Left colon (tissue), 2 donors: ENCODE measurements around the gene MAP1B. TPM values are rescaled to one million over a fixed set of nuclear protein-coding genes. Genes with fewer than 3 reads are reported as not detected.

Source experiments
- ATAC-seq: fragments of 200-7000 bp; cut with Tn5 transposase; one replicate; pipeline ENCODE4 v1.9.1; 2020; ENCODE audit warnings: mild to moderate bottlenecking, moderate library complexity
- DNase-seq, 2 donors: peaks; one replicate each; pipeline ENCODE4 v3.0.0-alpha.2; 2020
- intact Hi-C, 2 donors: fragments of 100-400 bp; cut with DNase I in 1 of 2; cut with micrococcal nuclease in 1 of 2; formaldehyde crosslinking; loops; one replicate each; pipeline versions ENCODE4 v1.11.2 to v1.14.0; 2022; cut with DNase I, micrococcal nuclease
- total RNA-seq, 2 donors: library from RNA; stranded (reverse); fragmentation: NEBNext Ultra II Directional; extraction: Animal tissue kit (Norgen Biotek cat#: 25700); gene quantifications; one replicate each; pipeline ENCODE4 v1.2.1, GENCODE V29; 2021
- donor health status: DM: no; HTN: no; CAD: no.
- donor health status: DM: yes; HTN: yes; CAD: no.

The MAP1B gene
- total RNA-seq, 2 donors from 2014 or later, result 6.4 to 17.1 TPM

DNA sequence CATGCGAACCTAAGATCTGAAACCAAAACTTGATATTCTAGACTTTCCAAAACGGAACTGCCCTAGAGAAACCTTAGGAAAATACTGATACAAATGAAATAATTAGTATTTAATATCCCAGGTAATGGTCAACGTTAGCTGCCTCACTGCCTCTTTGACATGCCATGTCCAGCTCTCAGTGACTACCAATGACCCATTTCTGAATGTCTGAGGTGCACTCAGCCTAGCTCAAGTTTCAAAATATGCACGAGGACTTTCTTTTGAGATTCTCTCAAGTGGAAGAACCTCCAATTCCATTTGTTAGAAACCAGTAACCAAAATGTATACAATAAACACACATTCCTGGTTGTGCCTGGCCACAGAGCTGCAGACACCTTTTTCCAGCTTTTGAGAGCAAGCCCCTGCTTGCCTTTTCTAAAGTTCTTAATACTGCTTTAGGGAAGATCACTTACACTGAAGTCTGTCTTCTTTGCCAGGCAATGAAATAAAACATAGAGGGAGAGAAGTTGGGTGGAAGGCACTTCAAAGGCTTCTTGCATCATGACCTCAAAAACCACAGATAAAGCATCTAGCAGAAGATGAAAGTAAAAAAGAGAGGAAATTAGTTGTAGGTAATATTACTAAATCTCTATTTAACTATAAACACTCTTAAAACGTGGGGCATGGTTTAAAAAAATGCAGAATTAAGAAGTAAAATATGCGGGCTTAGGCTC lies 124.9 kb downstream of the MAP1B start:
- DNase-seq, result no peak
- intact Hi-C loops, result no loop called here
- no peak for ATAC-seq

DNA sequence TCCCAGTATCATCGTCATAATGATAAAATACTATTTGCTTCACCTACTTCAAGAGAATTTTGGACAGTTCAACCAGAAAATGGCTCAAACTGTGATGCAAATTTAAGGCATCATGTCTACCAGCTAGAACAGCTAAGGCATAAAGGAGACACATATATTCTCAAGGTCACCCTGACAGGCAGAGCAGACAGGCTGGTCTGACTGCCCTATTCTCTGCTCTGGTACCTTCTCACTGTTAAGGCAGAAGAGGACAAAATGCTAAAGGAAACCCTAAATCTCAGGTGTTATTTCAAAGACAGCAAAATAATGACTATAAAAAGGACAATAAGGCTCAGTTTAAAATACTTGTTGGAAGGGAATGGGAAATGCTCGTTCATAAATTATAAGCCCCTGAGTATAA lies 125.6 kb downstream of the MAP1B start:
- no peak for DNase-seq
- ATAC-seq, result no peak
- intact Hi-C loops, result no loop called here

DNA sequence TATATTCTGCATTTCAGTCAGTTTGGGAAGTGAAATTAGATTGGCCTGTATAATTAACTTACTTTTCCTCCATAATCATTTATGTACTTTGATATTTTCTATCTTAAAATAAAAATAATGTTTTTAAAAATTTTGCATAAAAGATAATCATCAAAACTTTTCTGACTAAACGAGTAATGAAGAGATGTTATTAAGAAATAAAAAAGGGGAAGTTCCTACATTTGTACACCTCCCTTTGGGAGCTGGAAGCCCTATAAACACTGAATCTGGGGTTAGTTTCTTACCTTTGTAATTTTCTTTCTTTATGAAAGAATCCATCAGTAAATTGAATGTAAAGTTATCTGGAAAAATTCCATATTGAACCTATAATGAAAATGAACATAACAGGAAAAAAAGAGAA lies 126.6 kb downstream of the MAP1B start:
- intact Hi-C loops, result no loop called here
- no peak for DNase-seq
- no peak for ATAC-seq

DNA sequence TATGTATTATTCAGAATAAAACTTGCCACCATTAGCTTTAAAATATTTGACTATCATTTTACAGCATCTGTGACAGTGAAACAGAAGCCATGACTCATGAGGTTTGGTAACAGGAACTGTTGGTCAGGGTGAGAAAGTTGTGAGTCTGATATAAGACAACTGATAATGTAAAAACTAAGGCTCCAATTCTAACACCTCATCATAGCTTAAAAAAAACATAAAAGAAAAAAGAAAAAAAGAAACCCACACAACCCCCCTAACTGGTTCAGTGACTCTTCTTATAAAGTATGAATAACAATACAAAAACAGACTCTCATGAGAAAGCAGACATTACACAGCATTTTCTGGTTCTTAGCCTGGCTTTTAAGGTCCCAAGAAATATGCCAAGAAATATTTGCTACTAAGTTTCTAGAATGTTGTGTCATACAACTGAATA lies 127.0 kb downstream of the MAP1B start:
- intact Hi-C loops, result no loop called here
- ATAC-seq, result peak; percentile 26
- DNase-seq, result no peak

DNA sequence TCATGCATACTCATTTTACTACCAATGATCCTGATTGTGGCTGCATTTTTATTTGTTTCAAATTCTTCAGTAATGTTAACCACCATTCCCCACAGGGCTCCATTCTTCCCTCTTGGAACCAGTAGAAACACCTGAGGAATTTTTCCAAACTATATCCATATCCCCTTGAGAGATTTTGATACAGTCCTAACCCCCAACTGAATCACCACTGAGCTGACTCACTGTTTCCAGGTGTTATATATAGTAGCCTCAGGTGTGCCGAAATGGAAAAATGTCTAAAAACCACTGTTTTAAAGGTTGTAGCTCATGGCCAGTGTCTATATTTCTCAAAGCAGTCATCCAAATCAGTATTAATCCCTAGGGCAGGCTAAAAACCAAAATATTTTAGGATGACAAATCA lies 127.6 kb downstream of the MAP1B start:
- ATAC-seq (no peak), DNase-seq (no peak)
- intact Hi-C loops, result no loop called here

DNA sequence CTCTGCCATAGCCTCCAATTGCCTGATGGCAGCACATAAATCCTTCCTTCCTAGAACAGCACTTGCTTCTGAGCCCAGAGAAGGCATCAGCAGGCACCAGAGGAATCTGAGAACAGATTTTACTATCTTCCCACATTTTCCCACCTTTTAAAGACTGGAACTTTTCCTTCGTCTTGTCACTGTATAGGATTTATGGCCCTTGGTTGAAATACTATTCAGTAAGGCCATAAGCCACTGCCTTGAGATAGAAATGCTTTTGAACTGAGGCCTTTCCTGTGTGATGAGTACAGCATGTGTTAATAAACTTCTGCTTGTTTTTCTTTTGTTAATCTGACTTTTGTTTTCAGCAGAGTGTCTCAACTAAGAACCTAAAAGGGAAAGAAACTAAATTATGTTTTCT lies 128.4 kb downstream of the MAP1B start:
- intact Hi-C loops, result no loop called here
- ATAC-seq, result no peak
- DNase-seq, result no peak

DNA sequence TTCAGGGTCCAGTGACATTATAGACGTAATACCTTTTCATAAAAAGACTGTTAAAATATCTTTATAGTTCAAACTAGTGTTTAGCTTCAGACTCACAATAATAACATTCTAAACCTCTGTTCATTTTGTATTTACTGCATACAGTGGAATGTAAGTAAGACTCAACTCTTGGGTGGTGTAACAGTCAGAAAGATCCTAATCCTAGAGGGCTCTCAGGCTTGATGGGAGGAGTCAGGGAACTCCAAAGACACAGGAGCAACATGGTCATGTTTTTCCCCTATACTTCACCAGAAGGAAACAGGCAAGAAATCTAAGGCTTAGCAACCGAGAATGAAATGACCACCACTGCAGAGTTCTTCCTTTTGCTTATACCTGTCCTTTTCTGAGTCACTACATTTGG lies 130.1 kb downstream of the MAP1B start:
- no peak for ATAC-seq

DNA sequence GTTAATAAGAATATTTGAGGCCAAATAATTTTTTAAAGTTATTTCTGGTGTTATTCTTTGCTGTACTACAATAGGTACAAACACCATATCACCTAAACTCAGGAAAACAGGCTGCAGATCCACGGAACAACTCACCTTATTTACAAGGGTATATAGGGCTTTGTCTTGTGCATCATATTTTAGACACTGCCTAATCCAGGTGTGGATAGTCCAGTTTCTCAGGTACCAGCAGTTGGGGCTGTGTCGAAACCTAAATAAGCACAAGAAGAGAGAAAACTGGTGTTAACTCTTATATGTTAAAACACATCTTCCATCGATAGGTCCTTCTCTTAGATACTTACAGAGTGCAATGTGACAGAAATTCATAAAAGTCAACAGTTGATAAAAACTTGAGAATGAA lies 130.6 kb downstream of the MAP1B start:
- intact Hi-C loops, result no loop called here
- DNase-seq (no peak), ATAC-seq (no peak)

More for the DNA sequence above, 130.1 kb downstream of the MAP1B start:
- intact Hi-C loops, result no loop called here
- no peak for DNase-seq

DNA sequence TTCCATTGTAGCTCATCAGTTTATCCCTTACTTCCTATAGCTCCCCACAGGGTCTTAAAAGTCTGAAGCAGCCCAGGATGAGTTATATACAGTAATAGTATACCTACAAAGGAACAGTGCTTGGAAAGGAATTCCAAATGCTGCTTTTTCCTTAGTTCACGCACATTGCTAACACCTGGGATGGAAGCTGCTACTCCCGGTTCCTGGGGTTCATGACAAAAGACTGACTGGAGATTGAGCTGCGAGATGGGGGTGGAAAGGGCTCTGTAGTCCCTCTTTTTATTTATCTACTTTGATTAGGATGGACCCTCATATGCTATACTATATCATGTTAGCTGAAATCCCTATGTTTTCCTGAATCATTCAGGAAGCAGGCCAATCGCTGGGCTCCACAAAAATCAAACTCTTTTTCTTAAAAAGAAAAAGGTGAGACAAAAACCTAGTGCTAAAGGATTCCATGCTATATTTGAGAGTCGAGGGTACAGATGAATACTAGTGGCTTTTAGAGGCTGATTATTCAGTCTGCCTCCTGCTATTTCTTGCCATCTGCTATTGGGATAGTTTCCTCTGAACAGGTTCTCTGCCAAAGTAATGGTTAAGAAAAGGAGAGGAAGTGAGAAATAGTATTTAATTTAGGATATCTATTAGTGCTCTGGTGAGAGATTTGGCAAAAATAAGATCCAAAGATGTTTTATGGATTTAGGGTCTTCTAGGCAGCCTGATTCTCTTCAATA lies 131.6 kb downstream of the MAP1B start:
- ATAC-seq, result no peak
- no peak for DNase-seq
- intact Hi-C loops, result no loop called here

DNA sequence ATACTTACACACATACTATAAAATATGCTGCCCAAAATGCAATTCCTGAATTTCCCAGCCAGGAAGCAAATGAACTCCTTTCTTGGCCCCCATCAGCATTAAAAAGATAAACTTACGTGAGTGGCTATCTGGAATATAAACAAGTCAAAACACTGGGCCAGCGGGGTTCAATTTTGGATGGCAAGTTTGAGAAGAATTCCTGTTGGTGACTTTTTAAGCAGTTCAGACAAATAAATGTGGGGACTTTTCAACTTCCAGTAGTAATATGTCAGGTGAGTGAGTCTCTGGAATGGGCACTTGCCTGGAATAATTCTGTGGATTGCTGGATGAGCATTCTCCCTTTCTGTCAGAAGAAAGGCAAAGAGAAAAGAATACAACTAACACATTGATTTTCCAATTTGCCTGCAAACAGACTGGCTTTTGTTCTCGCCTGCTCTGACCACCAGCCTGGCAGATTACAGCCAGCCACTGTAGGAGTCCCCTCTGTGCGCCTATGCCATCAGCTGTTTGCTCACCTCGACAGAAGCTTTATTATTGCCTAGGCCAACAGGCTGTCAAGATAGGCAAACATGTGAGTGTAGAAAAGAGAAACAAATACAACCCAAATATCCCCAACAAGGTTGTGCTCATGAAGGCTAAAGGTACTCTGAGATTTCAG lies 134.2 kb downstream of the MAP1B start:
- ATAC-seq (no peak), DNase-seq (no peak)
- intact Hi-C loops, result no loop called here

DNA sequence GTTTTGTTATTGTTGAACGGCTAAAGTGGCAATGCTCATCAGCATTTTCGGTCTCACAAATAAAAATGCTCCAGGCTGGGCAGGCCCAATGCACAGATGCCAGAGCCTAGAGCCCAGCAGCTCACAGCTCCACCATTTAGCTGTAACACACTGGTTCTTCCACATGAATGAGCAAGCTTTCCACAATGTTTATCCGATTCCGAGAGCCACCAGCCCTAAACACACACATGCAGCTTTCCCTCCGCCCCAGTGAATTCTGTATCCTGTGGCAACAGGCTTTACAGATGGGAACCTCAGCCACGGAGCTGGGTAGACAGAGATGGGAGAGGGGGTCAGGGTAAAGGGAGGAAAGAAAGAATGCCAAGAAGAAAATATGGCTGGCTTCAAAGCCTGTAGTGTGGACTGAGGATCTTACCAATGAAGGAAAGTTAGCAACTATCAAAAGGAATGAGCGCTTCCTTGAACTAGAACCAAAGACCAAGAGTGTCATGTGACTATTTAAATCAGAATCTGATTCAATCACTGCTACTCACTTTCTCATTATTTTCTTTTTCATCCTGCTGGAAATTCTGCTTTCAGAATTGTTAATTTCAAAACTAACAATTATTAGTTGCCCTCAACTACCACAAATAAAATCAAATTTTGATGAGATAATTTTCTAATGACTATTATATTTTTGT lies 135.7 kb downstream of the MAP1B start:
- no peak for DNase-seq
- intact Hi-C loops, result no loop called here
- no peak for ATAC-seq

DNA sequence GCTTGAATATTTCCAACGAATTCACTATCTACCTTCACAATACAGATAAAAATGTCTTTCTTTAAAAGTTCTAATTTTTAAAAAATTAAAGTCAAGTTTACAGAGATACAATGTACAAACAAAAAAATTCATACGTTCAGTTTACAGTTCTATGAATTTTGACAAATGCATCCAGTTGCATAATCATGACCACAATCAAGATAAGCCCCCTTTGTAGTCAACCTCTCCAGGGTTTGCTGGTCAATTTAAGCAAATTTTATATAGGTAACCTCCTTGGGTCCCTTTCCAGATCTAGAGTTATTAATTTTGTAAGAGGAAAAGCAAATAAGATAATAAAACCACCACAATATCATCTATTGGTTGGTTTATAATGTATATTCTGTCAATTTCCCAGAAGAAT lies 136.4 kb downstream of the MAP1B start:
- DNase-seq, result no peak
- intact Hi-C loops, result no loop called here

DNA sequence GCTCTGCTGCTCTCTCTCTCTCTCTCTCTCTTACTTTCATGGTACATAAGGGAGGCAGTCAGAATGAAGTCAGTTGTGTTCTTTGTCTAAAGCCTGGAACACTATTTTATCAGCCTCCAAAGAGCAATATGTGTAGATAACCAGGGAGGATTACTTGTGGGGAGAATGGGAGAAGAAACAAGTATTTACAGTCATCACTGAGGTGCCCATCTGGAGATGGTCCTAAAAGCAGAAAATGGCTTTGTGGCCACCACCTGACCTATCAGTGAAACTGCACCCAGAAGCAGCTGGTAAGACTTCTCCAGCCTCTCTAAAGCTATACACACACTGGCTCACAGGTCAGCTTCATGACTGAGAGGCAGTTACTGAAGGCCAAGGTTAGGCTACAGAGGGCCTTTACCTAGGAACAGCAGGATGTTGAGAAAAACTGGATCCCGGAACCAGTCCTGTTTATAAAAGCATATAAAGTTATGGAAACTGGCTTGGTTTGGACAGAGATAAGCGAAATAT lies 137.6 kb downstream of the MAP1B start:
- DNase-seq (no peak), ATAC-seq (peak; percentile 68)
- intact Hi-C loops, result no loop called here

More for the DNA sequence above, 136.4 kb downstream of the MAP1B start:
- ATAC-seq, result no peak

DNA sequence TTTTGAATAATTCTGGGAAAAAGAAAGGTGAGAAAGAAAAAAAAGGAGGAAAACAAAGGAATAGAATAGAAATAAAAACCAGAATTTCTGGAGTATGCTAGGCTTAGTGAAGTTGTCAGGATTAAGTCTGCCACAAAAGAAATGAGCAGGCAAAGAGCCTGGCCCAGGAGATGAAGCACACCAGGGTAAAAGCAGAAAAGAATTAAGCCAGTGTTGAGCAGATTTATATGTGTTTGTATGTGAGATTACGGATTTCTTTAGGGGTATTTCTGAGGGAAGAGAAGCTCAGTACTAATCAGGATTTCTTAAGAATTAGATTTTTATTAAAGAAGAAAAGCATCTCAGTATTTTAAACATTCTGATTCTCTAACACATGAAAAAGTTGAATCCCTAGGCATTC lies 138.3 kb downstream of the MAP1B start:
- ATAC-seq (no peak), DNase-seq (no peak)
- intact Hi-C loops, result no loop called here

DNA sequence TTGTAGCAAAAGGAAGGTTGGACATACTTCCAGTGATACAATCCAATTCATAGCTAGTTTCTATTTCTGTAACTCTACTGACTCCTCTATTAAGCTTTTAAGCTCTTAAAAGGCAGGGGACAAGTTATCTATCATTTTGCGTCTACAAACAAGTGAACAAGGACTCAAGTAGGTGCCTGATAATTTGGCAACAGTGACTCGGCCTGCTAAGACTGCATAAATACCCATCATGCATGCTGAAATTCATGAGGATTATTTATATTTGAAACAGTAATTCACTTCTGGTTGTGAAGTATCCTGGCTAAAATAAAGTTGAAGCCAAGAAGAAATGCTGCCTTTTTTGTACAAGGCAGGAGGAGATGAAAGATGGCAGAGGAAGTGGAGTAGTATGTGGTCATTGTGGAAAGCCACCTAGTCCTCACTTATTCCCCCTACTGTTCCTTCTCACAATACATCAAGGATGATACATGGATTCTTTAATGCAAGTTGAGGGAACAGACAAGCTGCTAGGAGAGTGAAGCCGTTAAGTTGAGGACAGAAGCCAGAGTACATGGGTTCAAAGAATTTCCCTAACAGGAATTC lies 138.8 kb downstream of the MAP1B start:
- ATAC-seq, result no peak
- DNase-seq, result no peak
- intact Hi-C loops, result no loop called here

DNA sequence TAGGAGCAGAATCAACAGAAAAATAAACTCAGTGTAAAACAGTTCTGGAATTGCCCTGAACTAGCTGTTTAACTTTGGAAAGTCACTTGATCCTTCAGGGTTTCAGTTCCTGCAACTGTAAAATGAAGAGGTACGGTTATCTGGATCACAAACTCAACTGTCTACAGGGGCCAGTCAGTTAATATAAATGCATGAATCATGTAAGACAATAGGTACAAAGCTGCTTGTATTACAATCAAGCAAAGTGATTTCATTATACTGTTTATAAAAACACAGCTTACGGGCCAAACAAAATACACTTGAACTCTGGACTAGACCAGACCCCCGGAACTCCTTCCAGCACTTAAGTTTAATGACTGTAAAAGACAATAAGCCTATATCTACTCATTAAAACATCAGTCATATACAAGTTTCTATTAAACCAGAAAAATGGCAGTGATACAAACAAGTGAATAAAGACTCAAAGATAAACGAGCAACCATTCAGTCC lies 139.7 kb downstream of the MAP1B start:
- peak; percentile 64 for ATAC-seq

DNA sequence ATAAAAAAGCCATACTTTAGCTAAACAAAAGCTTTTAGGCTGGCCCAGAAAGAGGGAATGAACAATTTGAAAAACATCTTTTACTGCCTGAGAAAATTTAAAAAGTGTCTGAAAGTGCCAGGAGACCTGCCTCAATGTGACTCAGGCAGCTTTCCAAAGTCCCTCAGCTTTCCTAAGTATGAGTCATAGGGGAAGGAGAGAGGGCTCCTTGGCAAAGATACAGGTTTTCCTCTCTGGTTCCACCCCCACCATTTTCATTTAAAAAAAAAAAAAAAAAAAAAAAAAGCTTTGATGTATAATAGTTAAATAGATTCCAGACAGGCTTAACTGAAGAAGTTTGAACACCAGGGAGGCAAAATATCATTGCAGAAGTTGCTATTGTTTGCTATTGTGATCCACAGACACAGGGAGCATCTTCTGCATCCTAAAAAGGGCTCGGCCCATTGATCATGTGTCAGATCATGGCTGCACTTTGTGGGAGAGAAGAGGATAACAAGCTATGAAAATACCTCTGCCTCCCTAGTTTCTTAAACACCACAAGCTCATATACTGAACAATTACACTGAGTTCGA lies 141.2 kb downstream of the MAP1B start:
- intact Hi-C loops, result no loop called here
- DNase-seq (peak; percentile 8 to 27), ATAC-seq (peak; percentile 55)

More for the DNA sequence above, 139.7 kb downstream of the MAP1B start:
- DNase-seq, result no peak
- intact Hi-C loops, result no loop called here

DNA sequence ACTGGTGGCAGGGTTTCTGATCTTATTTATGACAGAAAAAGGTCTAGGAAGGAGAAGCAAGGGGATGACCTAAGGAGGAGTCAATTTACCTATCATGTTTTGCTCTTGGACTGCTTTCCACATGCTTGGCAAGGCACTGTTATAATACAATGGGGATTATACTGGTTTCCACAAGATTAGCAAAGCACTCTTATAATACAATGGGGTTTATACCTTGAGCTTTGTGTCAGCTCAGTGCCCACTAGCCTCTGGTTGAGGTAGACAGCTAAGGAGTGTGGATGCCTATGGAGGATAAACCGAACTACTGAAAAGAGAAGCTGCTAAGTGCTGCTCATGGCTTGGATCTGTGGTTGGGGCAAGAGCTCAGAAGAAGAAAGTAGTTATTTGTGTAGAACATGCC lies 144.1 kb downstream of the MAP1B start:
- no peak for DNase-seq
- intact Hi-C loops, result no loop called here
- ATAC-seq, result no peak
